ENCODE data around the gene NHEJ1.

The NHEJ1 gene

GRCh38 chr2:219034823-219035222, 125.8 kb downstream of the NHEJ1 start:
- DNase-seq: no peak

GRCh38 chr2:219032051-219032745, 128.4 kb downstream of the NHEJ1 start:
- DNase-seq: no peak

- DNase-seq: no peak
These were observed 129.4 kb downstream of the NHEJ1 start for GRCh38 chr2:219031005-219031738.

- no peak for DNase-seq
These were observed 130.3 kb downstream of the NHEJ1 start for GRCh38 chr2:219030177-219030940.

GRCh38 chr2:219029829-219030165, 130.8 kb downstream of the NHEJ1 start:
- DNase-seq: peak in 55 of 58 donors; percentile 27 to 91 (median 67)

- DNase-seq: peak in 1 of 58 donors; percentile 7
These were observed 131.4 kb downstream of the NHEJ1 start for GRCh38 chr2:219028996-219029828.

- DNase-seq: no peak
These were observed 132.5 kb downstream of the NHEJ1 start for GRCh38 chr2:219028141-219028540.

- DNase-seq: no peak
These were observed 133.0 kb downstream of the NHEJ1 start for GRCh38 chr2:219027511-219028055.

GRCh38 chr2:219026946-219027345, 133.7 kb downstream of the NHEJ1 start:
- DNase-seq: no peak

GRCh38 chr2:219025637-219026585, 134.7 kb downstream of the NHEJ1 start:
- DNase-seq: peak in 49 of 58 donors; percentile 4 to 89 (median 62)

Data from anterior cingulate cortex (tissue), 58 donors.